GM18870 (cell line): ENCODE measurements around the gene MDM4.

Experiments used
- ATAC-seq: cut with Tn5 transposase; IDR thresholded peaks from one replicate; pipeline ENCODE4 v1.9.1; 2021; ENCODE audit warnings: moderate library complexity; ENCODE audit not compliant: unreplicated experiment

Gene MDM4

GRCh38 chr1:204600968-204601367 lies 84.8 kb downstream of the MDM4 start:
- no peak for ATAC-seq

GRCh38 chr1:204602111-204602579 lies 85.9 kb downstream of the MDM4 start:
- no peak for ATAC-seq

DNA sequence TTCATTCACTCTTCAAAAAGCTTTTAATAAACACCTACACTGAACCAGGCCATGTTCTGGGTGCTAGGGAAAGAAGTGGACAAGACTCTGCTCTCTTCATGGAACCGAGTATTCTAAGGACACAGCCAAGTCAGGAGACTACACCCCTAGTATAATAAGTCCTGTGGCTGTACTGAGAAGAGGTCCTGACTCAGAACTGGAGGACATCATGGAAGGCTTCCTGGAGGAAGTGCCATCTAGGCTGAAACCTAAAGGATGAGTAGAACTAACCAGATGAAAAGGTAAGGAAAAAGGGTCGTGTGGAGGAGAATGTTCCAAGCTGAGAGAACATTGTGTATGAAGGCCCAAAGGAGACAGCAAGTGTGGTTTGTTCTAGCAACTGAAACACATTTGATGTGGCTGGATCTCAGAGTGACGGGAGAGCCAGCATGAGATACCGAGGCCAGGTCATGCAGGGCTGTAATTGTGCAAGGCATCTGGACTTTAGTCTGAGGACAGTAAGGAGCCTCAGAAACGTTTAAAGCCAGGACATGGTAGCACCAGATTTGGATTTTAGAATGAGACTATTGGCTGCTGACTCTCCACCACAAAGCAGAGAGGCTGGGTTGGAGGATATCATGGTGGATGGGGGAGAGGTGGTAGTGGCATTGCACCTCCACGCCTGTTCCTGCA lies 86.8 kb downstream of the MDM4 start:
- ATAC-seq: no peak

- no peak for ATAC-seq
Measured at GRCh38 chr1:204605791-204606190, 89.6 kb downstream of the MDM4 start.
